SU-DHL-6 (cell line): ENCODE results near the gene CDC25B.
A peak's percentile ranks its signal among the peaks of the same experiment; 100 is the strongest.

Experiments
- H2AFZ ChIP-seq: fragments of 200-600 bp; sonication (generic); 2 replicates; pipeline ENCODE4 v1.6.1; 2014; ENCODE audit warnings: low read depth, mild to moderate bottlenecking, moderate library complexity, mixed read lengths, antibody characterized with exemption, low read length; ENCODE audit not compliant: severe bottlenecking
- H3F3A ChIP-seq: fragments of 200-600 bp; shearing (Covaris generic); 2 replicates; pipeline ENCODE4 v1.6.0; 2016; ENCODE audit warnings: antibody characterized with exemption, mild to moderate bottlenecking; ENCODE audit not compliant: insufficient read depth
- H3K27ac ChIP-seq: fragments of 200-600 bp; sonication (generic); 2 replicates; pipeline ENCODE4 v1.5.1; 2016; ENCODE audit warnings: low read depth, mild to moderate bottlenecking, low read length, moderate library complexity, mixed read lengths
- H3K27me3 ChIP-seq: fragments of 200-600 bp; sonication (generic), shearing (Covaris generic); 2 replicates; pipeline ENCODE4 v1.6.0; 2014; ENCODE audit warnings: mild to moderate bottlenecking, low read length
- H3K36me3 ChIP-seq: fragments of 200-600 bp; sonication (generic); 2 replicates; pipeline ENCODE4 v1.6.1; 2014; ENCODE audit warnings: mild to moderate bottlenecking, low read length, mixed read lengths
- H3K4me2 ChIP-seq: fragments of 300-600, 200-600 bp; shearing (Covaris generic), sonication (generic); 2 replicates; pipeline ENCODE4 v1.6.0; 2014; ENCODE audit warnings: low read length, low read depth, mild to moderate bottlenecking; ENCODE audit not compliant: poor library complexity, severe bottlenecking
- H3K4me3 ChIP-seq: fragments of 200-600 bp; sonication (generic); 2 replicates; pipeline ENCODE4 v1.5.1; 2014; ENCODE audit warnings: antibody characterized with exemption, low read length, mild to moderate bottlenecking, mixed read lengths; ENCODE audit not compliant: insufficient read depth, poor library complexity, severe bottlenecking
- H3K79me2 ChIP-seq: fragments of 200-600 bp; sonication (generic); 2 replicates; pipeline ENCODE4 v1.6.1; 2014; ENCODE audit warnings: mild to moderate bottlenecking, low read length, moderate library complexity; ENCODE audit not compliant: insufficient read depth
- H3K9ac ChIP-seq: fragments of 200-600 bp; sonication (generic); 2 replicates; pipeline ENCODE4 v1.7.0; 2014; ENCODE audit warnings: mild to moderate bottlenecking, low read length
- H3K9me2 ChIP-seq: fragments of 200-600 bp; sonication (generic); replicated peaks from 2 replicates; pipeline ENCODE4 v1.6.1; 2014; ENCODE audit warnings: low read length; ENCODE audit not compliant: insufficient read depth
- H3K9me3 ChIP-seq: fragments of 200-600 bp; sonication (generic); 2 replicates; pipeline ENCODE4 v1.6.1; 2014; ENCODE audit warnings: low read length, mixed read lengths; ENCODE audit not compliant: insufficient read depth
- H4K20me1 ChIP-seq: fragments of 200-600 bp; sonication (generic); 2 replicates; pipeline ENCODE4 v1.6.1; 2014; ENCODE audit warnings: low read depth, mild to moderate bottlenecking, antibody characterized with exemption, low read length, moderate library complexity, mixed read lengths
- CTCF ChIP-seq: fragments of 200-600 bp; sonication (generic); IDR thresholded peaks from one replicate; pipeline ENCODE4 v1.5.1; 2017; ENCODE audit warnings: antibody characterized with exemption, mild to moderate bottlenecking, low read length, moderate library complexity; ENCODE audit not compliant: insufficient read depth, poor library complexity, severe bottlenecking
- EZH2phosphoT487 ChIP-seq: fragments of 200-600 bp; sonication (generic), shearing (Covaris generic); conservative IDR thresholded peaks from 2 replicates; pipeline ENCODE4 v1.6.1; 2018; ENCODE audit warnings: mild to moderate bottlenecking, antibody characterized with exemption, low read length, moderate library complexity, mixed read lengths

CDC25B gene

GRCh38 chr20:3820048-3820900, 24.2 kb downstream of the CDC25B start, which contains the start of gene AP5S1:
TSS of gene AP5S1 (plus strand) at chr20:3820547. CDS start at chr20:3822118, 1,571 bp downstream.
- no peaks in the 10 kb centered on the region for H3K9me3 ChIP-seq
- peak within 1 kb of the TSS; percentile 96 for H3K4me2 ChIP-seq
- peaks cover 5% of the 10 kb centered on the region; the same call in 1 of the 2 replicates for H3F3A ChIP-seq
- H3K79me2 ChIP-seq = peaks cover 8% of the 10 kb centered on the region; the same call in 1 of the 2 replicates
- H3K27ac ChIP-seq = peak within 1 kb of the TSS; percentile 80
- H3K9me2 ChIP-seq = no peaks in the 10 kb centered on the region
- H4K20me1 ChIP-seq = no peaks in the 10 kb centered on the region
- TF ChIP-seq EZH2phosphoT487 (no peak), CTCF (peak; percentile 96)
- H3K27me3 ChIP-seq = no peaks in the 10 kb centered on the region
- H3K9ac ChIP-seq = peak within 1 kb of the TSS; percentile 76
- H3K4me3 ChIP-seq = peak within 1 kb of the TSS; percentile 74
- H3K36me3 ChIP-seq = no peaks in the 10 kb centered on the region
- H2AFZ ChIP-seq = peak within 1 kb of the TSS; percentile 87

- Histone ChIP-seq H3K9me3 (no peaks in the 10 kb centered on the region), H3K4me2 (peak overlapping the region; percentile 96), H3K27ac (peak overlapping the region; percentile 80), H4K20me1 (no peaks in the 10 kb centered on the region), H3K36me3 (no peaks in the 10 kb centered on the region), H3K9ac (peak overlapping the region; percentile 76), H3K27me3 (no peaks in the 10 kb centered on the region), H3F3A (peaks cover 5% of the 10 kb centered on the region; the same call in 1 of the 2 replicates), H2AFZ (peak overlapping the region; percentile 87), H3K79me2 (peaks cover 8% of the 10 kb centered on the region; the same call in 1 of the 2 replicates), H3K4me3 (peak overlapping the region; percentile 74), H3K9me2 (no peaks in the 10 kb centered on the region)
- no peak for TF ChIP-seq CTCF
- TF ChIP-seq EZH2phosphoT487 = no peak
Observed at GRCh38 chr20:3820901-3821727, 25.0 kb downstream of the CDC25B start.

GRCh38 chr20:3821996-3822395, 25.9 kb downstream of the CDC25B start:
- Histone ChIP-seq H3F3A (peaks cover 5% of the 10 kb centered on the region; the same call in 1 of the 2 replicates), H3K36me3 (no peaks in the 10 kb centered on the region), H3K4me2 (no peak overlapping the region), H3K4me3 (no peak overlapping the region), H3K79me2 (peaks cover 8% of the 10 kb centered on the region; the same call in 1 of the 2 replicates), H4K20me1 (no peaks in the 10 kb centered on the region), H3K27me3 (no peaks in the 10 kb centered on the region), H3K9me3 (no peaks in the 10 kb centered on the region), H3K27ac (no peak overlapping the region), H3K9ac (no peak overlapping the region), H3K9me2 (no peaks in the 10 kb centered on the region), H2AFZ (no peak overlapping the region)
- TF ChIP-seq CTCF = no peak
- no peak for TF ChIP-seq EZH2phosphoT487
